C4-2B (cell line): ENCODE results near the gene HEXIM2.

Source experiments
- ZFX ChIP-seq: fragments of 450-650 bp; IDR thresholded peaks from 2 replicates; pipeline ENCODE4 v1.6.1; 2017
- TF ChIP-seq, protein P1 (sequence below): fragments of 450-650 bp; conservative IDR thresholded peaks from 2 replicates; pipeline ENCODE4 v1.5.1; 2017; ENCODE audit warnings: mild to moderate bottlenecking

DNA sequence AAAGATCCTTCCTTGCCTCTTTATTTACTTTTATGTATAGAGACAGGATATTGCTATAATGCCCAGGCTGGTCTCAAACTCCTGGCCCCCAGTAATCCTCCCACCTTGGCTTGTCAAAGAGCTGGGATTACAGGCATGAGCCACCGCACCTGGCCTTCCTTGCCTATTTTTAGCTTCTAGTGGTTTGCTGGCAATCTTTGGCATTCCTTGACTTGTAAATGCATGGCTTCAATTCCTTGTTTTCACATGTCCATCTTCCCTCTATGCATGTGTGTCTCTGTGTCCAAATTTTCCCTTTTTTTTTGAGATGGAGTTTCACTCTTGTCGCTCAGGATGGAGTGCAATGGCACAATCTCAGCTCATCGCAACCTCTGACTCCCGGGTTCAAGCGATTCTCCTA is 22.5 kb downstream of the HEXIM2 start:
- TF ChIP-seq, protein P1, sequence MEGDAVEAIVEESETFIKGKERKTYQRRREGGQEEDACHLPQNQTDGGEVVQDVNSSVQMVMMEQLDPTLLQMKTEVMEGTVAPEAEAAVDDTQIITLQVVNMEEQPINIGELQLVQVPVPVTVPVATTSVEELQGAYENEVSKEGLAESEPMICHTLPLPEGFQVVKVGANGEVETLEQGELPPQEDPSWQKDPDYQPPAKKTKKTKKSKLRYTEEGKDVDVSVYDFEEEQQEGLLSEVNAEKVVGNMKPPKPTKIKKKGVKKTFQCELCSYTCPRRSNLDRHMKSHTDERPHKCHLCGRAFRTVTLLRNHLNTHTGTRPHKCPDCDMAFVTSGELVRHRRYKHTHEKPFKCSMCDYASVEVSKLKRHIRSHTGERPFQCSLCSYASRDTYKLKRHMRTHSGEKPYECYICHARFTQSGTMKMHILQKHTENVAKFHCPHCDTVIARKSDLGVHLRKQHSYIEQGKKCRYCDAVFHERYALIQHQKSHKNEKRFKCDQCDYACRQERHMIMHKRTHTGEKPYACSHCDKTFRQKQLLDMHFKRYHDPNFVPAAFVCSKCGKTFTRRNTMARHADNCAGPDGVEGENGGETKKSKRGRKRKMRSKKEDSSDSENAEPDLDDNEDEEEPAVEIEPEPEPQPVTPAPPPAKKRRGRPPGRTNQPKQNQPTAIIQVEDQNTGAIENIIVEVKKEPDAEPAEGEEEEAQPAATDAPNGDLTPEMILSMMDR = no peak
- no peak for TF ChIP-seq ZFX
